HEK293T (cell line): ENCODE measurements around the gene FOXD4L3.
"Not testable (repeated sequence)": the region's sequence is repeated elsewhere in the genome, so short reads cannot be mapped to it uniquely, and the experiment has no call there.

Experiments used
- ARNT ChIP-seq: fragments of 450-650 bp; IDR thresholded peaks from 2 replicates; pipeline ENCODE4 v1.6.1; 2017; ENCODE audit warnings: mild to moderate bottlenecking
- BHLHE40 ChIP-seq: fragments of 450-650 bp; IDR thresholded peaks from 2 replicates; pipeline ENCODE4 v1.6.1; 2016; ENCODE audit warnings: mild to moderate bottlenecking, moderate library complexity, borderline replicate concordance
- ELF4 ChIP-seq: fragments of 450-650 bp; IDR thresholded peaks from 2 replicates; pipeline ENCODE4 v1.6.1; 2017; ENCODE audit warnings: antibody characterized with exemption
- FOXA1 ChIP-seq: fragments of 450-650 bp; IDR thresholded peaks from 2 replicates; pipeline ENCODE4 v1.6.1; 2016; ENCODE audit warnings: mild to moderate bottlenecking
- FOXK2 ChIP-seq: fragments of 450-650 bp; IDR thresholded peaks from 2 replicates; pipeline ENCODE4 v1.6.1; 2016; ENCODE audit warnings: mild to moderate bottlenecking
- FOXM1 ChIP-seq: fragments of 450-650 bp; IDR thresholded peaks from 2 replicates; pipeline ENCODE4 v1.6.1; 2017; ENCODE audit warnings: mild to moderate bottlenecking, borderline replicate concordance
- SP1 ChIP-seq: fragments of 450-650 bp; IDR thresholded peaks from 2 replicates; pipeline ENCODE4 v1.6.1; 2017
- SUZ12 ChIP-seq: fragments of 450-650 bp; IDR thresholded peaks from 2 replicates; pipeline ENCODE4 v1.6.1; 2016; ENCODE audit warnings: mild to moderate bottlenecking
- TARDBP ChIP-seq: fragments of 450-650 bp; IDR thresholded peaks from 2 replicates; pipeline ENCODE4 v1.6.1; 2016
- ZNF384 ChIP-seq: fragments of 450-650 bp; IDR thresholded peaks from 2 replicates; pipeline ENCODE4 v1.6.1; 2016

GRCh38 chr9:68304212-68304611 is 1.5 kb downstream of the FOXD4L3 start:
- not testable (repeated sequence) for TF ChIP-seq ARNT, FOXK2, FOXA1, FOXM1, TARDBP, ELF4, SP1, ZNF384, BHLHE40, SUZ12
